ENCODE results near the gene MRFAP1L1. TPM values are rescaled to one million over a fixed set of nuclear protein-coding genes. Genes with fewer than 3 reads are reported as not detected.

MRFAP1L1 gene
- total RNA-seq, 1 experiment from 2014 or later = 57.7 TPM

GRCh38 chr4:6728320-6729029, 18.8 kb upstream of the MRFAP1L1 start:
- no peaks in the 10 kb centered on the region for H4K20me1 ChIP-seq (ENCODE audit: control insufficient read depth, insufficient read depth, insufficient read length)

More at GRCh38 chr4:6728320-6729029, 18.8 kb upstream of the MRFAP1L1 start:
- Histone ChIP-seq H3K4me2 (ENCODE audit: insufficient read depth, insufficient read length, low read length) (no peak overlapping the region), H3K23ac (ENCODE audit: insufficient read length, low read depth, low read length) (no peak overlapping the region), H2BK15ac (ENCODE audit: low read depth, low read length) (no peak overlapping the region), H3K27me3 (ENCODE audit: insufficient read depth, low read length) (no peaks in the 10 kb centered on the region), H2AK5ac (ENCODE audit: insufficient read length, low read length) (no peak overlapping the region), H2BK120ac (ENCODE audit: low read depth, low read length, poor library complexity, severe bottlenecking) (no peak overlapping the region), H4K8ac (replicated peaks; ENCODE audit: insufficient read length, low read depth, low read length) (no peak overlapping the region), H3K9ac (ENCODE audit: extremely low read depth, insufficient read length, low read length) (no peak overlapping the region), H3K79me2 (ENCODE audit: insufficient read depth, low read length) (no peaks in the 10 kb centered on the region), H3K4ac (ENCODE audit: low read depth, low read length) (no peak overlapping the region), H3K9me3 (ENCODE audit: control insufficient read depth, low read depth, low read length) (no peaks in the 10 kb centered on the region), H3K4me1 (ENCODE audit: insufficient read depth, low read length) (0 out of 2 replicates have a peak, but pooled peaks cover 3% of the 10 kb centered on the region), H4K5ac (ENCODE audit: insufficient read length, low read depth, low read length) (no peak overlapping the region), H4K91ac (ENCODE audit: insufficient read length, low read depth, low read length) (no peak overlapping the region), H2AFZ (ENCODE audit: low read length) (no peak overlapping the region), H3K23me2 (ENCODE audit: insufficient read length, low read depth, low read length, poor library complexity, severe bottlenecking) (no peaks in the 10 kb centered on the region), H3K14ac (ENCODE audit: insufficient read depth, low read length) (no peak overlapping the region), H2BK12ac (ENCODE audit: insufficient read length, low read depth, low read length) (no peak overlapping the region), H3K56ac (ENCODE audit: insufficient read length, low read depth, low read length) (no peak overlapping the region), H2BK20ac (ENCODE audit: low read depth, low read length, poor library complexity, severe bottlenecking) (no peak overlapping the region), H2BK5ac (ENCODE audit: insufficient read length, low read length) (no peak overlapping the region), H3K18ac (ENCODE audit: insufficient read length, low read depth, low read length) (no peak overlapping the region), H3K27ac (ENCODE audit: insufficient read length, low read depth, low read length) (no peak overlapping the region), H3T11ph (ENCODE audit: low read length) (no peak overlapping the region), H3K79me1 (ENCODE audit: insufficient read depth, low read depth, low read length, poor library complexity, severe bottlenecking) (no peaks in the 10 kb centered on the region)
- TF ChIP-seq, protein P1, sequence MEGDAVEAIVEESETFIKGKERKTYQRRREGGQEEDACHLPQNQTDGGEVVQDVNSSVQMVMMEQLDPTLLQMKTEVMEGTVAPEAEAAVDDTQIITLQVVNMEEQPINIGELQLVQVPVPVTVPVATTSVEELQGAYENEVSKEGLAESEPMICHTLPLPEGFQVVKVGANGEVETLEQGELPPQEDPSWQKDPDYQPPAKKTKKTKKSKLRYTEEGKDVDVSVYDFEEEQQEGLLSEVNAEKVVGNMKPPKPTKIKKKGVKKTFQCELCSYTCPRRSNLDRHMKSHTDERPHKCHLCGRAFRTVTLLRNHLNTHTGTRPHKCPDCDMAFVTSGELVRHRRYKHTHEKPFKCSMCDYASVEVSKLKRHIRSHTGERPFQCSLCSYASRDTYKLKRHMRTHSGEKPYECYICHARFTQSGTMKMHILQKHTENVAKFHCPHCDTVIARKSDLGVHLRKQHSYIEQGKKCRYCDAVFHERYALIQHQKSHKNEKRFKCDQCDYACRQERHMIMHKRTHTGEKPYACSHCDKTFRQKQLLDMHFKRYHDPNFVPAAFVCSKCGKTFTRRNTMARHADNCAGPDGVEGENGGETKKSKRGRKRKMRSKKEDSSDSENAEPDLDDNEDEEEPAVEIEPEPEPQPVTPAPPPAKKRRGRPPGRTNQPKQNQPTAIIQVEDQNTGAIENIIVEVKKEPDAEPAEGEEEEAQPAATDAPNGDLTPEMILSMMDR (conservative IDR thresholded peaks at IDR 0.05) = 0 out of 3 replicates have a peak, but pooled peaks have one; percentile 8
- H3K27ac Mint-ChIP-seq = peak overlapping the region in 1 of 3 experiments; percentile 68; a peak in 1 of 7 replicates
- WGBS (ENCODE audit: extremely low coverage, insufficient read length, low lambda C conversion rate) = no CpG with 5 or more reads among the region's 15 CpGs
- no peak overlapping the region for H3K4me3 Mint-ChIP-seq
- DNase-seq = peak; percentile 25
- no peaks in the 10 kb centered on the region for H3K36me3 Mint-ChIP-seq (ENCODE audit: insufficient read depth in 1 of 3, low read depth in 3 of 3)
- peaks cover 15 to 21% of the 10 kb centered on the region in 2 experiments for H3K4me1 Mint-ChIP-seq
- H3K27me3 Mint-ChIP-seq (ENCODE audit: low read depth) = peaks cover under 1% of the 10 kb centered on the region; the same call in 1 of the 2 replicates
- H3K9me3 Mint-ChIP-seq = no peaks in the 10 kb centered on the region
